GDM1 (cell line): Measurements from ENCODE around the gene OSBPL3.
A peak's percentile ranks its signal among the peaks of the same experiment; 100 is the strongest.

ENCODE experiments used
- DNase-seq: peaks from one replicate; lab custom pipeline; 2025; lab: John Stamatoyannopoulos, UW

Gene OSBPL3

GRCh38 chr7:24979470-24979862 is 512 bp downstream of the OSBPL3 start:
- peak; percentile 38 for DNase-seq

- DNase-seq = no peak
Measured at GRCh38 chr7:24978843-24979469, 1.0 kb downstream of the OSBPL3 start.

- no peak for DNase-seq
Measured at GRCh38 chr7:24975644-24976260, 4.2 kb downstream of the OSBPL3 start.

- DNase-seq = no peak
Measured at GRCh38 chr7:24975172-24975571, 4.8 kb downstream of the OSBPL3 start.

- DNase-seq = no peak
Measured at GRCh38 chr7:24974026-24974832, 5.7 kb downstream of the OSBPL3 start.

- DNase-seq = no peak
Measured at GRCh38 chr7:24972991-24973390, 7.0 kb downstream of the OSBPL3 start.

- DNase-seq = no peak
Measured at GRCh38 chr7:24972166-24972477, 7.9 kb downstream of the OSBPL3 start.

GRCh38 chr7:24971333-24972165 is 8.4 kb downstream of the OSBPL3 start:
- DNase-seq = no peak

- no peak for DNase-seq
Measured at GRCh38 chr7:24970676-24971075, 9.3 kb downstream of the OSBPL3 start.

- no peak for DNase-seq
Measured at GRCh38 chr7:24968165-24968564, 11.8 kb downstream of the OSBPL3 start.

GRCh38 chr7:24967696-24968095 is 12.3 kb downstream of the OSBPL3 start:
- DNase-seq = no peak

- no peak for DNase-seq
Measured at GRCh38 chr7:24966802-24967201, 13.2 kb downstream of the OSBPL3 start.

- DNase-seq = peak; percentile 38
Measured at GRCh38 chr7:24965831-24966708, 13.9 kb downstream of the OSBPL3 start.

- DNase-seq = no peak
Measured at GRCh38 chr7:24964191-24964590, 15.8 kb downstream of the OSBPL3 start.

GRCh38 chr7:24963218-24963617 is 16.8 kb downstream of the OSBPL3 start:
- peak; percentile 50 for DNase-seq

- DNase-seq = no peak
Measured at GRCh38 chr7:24962418-24962962, 17.5 kb downstream of the OSBPL3 start.

- no peak for DNase-seq
Measured at GRCh38 chr7:24959735-24960485, 20.1 kb downstream of the OSBPL3 start.

- no peak for DNase-seq
Measured at GRCh38 chr7:24958399-24958798, 21.6 kb downstream of the OSBPL3 start.

- no peak for DNase-seq
Measured at GRCh38 chr7:24956021-24956420, 24.0 kb downstream of the OSBPL3 start.

GRCh38 chr7:24955313-24955712 is 24.7 kb downstream of the OSBPL3 start:
- no peak for DNase-seq
